Activated CD4-positive, alpha-beta T cell treated with anti-CD3 and anti-CD28 coated beads for 48 hours (primary cell): ENCODE data around the gene CCDC110.
A peak's percentile ranks its signal among the peaks of the same experiment; 100 is the strongest.

ENCODE experiments used
- DNase-seq: peaks from one replicate; pipeline ENCODE4 v3.0.0-alpha.2; 2020

CCDC110 gene

GRCh38 chr4:185412412-185412811 is 59.1 kb downstream of the CCDC110 start:
- no peak for DNase-seq

DNA sequence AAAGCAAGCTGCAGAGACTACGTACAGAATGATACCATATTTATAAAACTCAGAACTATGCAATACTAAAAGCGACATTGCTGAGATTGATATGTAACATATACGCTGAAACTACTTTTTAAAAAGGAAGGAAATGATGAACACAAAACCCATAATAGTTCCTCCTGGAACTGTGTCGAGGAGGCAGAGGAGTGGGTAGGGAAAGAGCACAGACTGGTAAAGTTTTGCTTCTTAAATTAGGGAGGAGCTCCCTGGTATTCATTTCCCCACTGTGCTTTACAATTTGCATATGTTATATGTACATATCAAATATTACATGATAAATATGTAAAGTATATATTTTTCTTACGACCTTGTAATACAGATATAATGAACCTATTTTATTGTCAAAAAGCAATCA is 59.7 kb downstream of the CCDC110 start:
- DNase-seq = no peak

- no peak for DNase-seq
Observed at GRCh38 chr4:185408432-185408831, 63.1 kb downstream of the CCDC110 start.

- no peak for DNase-seq
Observed at GRCh38 chr4:185405296-185405999, 66.1 kb downstream of the CCDC110 start.

DNA sequence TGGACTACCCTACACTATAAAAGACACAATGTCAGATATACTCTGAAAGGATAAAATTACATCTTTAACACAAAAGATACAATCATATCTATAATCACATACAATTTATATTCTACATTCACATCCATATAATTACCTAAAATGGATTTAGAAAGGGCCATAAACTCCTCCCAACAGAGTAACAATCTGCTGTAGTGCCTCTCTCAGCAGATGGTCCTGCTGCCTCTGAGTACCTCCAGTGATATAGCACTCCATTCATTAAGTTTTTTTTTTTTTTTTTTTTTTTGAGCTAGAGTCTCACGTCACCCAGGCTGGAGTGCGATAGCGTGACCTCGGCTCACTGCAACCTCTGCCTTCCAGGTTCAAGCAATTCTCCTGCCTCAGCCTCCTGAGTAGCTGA is 67.5 kb downstream of the CCDC110 start:
- no peak for DNase-seq

GRCh38 chr4:185399466-185399865 is 72.1 kb downstream of the CCDC110 start:
- DNase-seq = no peak

- DNase-seq = no peak
Observed at GRCh38 chr4:185398618-185399017, 72.9 kb downstream of the CCDC110 start.

DNA sequence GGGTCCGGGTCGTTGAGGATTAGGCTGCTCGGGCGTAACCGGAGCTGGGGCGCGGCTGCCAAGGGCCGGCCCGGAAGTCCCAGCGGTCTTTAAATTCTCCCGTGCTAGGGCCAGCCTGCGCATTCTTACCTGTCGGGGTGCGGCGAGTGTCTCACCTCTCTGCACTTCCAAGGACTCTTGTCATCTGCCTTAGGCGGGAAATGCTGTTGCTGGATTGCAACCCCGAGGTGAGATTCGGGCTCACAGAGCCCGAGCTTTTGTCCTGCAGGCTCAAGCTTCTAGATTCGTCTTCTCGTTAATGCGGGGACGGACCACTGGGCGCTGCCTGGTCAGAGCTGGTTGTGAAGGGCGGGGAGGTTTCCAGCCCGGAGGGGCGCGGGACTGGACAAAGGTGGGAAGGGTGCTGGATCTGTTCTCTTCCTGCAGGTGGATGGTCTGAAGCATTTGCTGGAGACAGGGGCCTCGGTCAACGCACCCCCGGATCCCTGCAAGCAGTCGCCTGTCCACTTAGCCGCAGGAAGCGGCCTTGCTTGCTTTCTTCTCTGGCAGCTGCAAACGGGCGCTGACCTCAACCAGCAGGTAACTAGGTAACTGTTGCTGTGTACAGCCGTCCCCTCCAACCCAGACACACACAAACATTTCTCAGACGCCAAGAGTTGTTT is 74.7 kb downstream of the CCDC110 start, which contains the start of gene ANKRD37:
Gene ANKRD37, plus strand, starts transcription at position 118 of the 662 bp plus-strand sequence. Its CDS starts 83 bp downstream, at position 201.
- no peak for DNase-seq

- peak; percentile 97 for DNase-seq
Observed at GRCh38 chr4:185395956-185396723, 75.4 kb downstream of the CCDC110 start.

DNA sequence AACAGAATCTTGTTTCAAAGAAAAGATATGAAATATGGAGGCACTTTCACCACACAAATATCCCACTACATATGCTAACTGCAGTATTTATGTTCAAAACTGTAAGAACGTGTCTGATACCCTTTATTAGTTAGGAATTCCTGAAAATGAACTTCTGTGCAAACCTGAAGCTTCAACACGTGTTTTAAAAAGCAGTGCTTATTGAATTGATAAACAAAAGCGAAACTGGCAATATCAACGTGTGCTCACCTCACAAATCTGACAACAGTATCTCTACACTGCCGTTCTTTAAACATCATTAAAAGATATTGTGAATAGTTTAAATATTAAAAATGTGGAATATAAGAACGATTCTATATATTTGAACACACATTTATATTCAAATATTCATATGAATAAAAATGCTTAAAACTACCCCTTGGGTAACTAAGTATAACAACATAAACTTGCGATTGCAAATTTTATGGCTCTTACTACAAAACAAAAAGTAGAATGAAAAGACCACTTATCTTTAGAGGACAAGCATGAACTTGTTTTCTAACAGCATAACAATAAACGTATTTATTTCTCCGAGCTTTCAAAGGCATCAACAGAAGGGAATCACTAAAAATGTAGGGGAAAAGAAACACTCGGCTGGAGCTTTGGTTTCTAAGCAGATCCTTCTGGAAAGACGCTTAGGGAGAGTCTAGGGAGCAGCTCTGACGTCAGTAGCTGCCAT is 76.1 kb downstream of the CCDC110 start, which contains the start of gene LRP2BP:
Gene LRP2BP, minus strand, starts transcription at position 687 of the 718 bp plus-strand sequence. CDS start 17,738 bp downstream, outside the sequence.
- DNase-seq = no peak
